SU-DHL-6 (cell line): ENCODE results near the gene PDHA1.

Experiments used
- H2AFZ ChIP-seq: fragments of 200-600 bp; sonication (generic); 2 replicates; pipeline ENCODE4 v1.6.1; 2014; ENCODE audit warnings: low read depth, mild to moderate bottlenecking, moderate library complexity, mixed read lengths, antibody characterized with exemption, low read length; ENCODE audit not compliant: severe bottlenecking
- H3F3A ChIP-seq: fragments of 200-600 bp; shearing (Covaris generic); 2 replicates; pipeline ENCODE4 v1.6.0; 2016; ENCODE audit warnings: antibody characterized with exemption, mild to moderate bottlenecking; ENCODE audit not compliant: insufficient read depth
- H3K27ac ChIP-seq: fragments of 200-600 bp; sonication (generic); 2 replicates; pipeline ENCODE4 v1.5.1; 2016; ENCODE audit warnings: low read depth, mild to moderate bottlenecking, low read length, moderate library complexity, mixed read lengths
- H3K27me3 ChIP-seq: fragments of 200-600 bp; sonication (generic), shearing (Covaris generic); 2 replicates; pipeline ENCODE4 v1.6.0; 2014; ENCODE audit warnings: mild to moderate bottlenecking, low read length
- H3K36me3 ChIP-seq: fragments of 200-600 bp; sonication (generic); 2 replicates; pipeline ENCODE4 v1.6.1; 2014; ENCODE audit warnings: mild to moderate bottlenecking, low read length, mixed read lengths
- H3K4me2 ChIP-seq: fragments of 300-600, 200-600 bp; shearing (Covaris generic), sonication (generic); 2 replicates; pipeline ENCODE4 v1.6.0; 2014; ENCODE audit warnings: low read length, low read depth, mild to moderate bottlenecking; ENCODE audit not compliant: poor library complexity, severe bottlenecking
- H3K4me3 ChIP-seq: fragments of 200-600 bp; sonication (generic); 2 replicates; pipeline ENCODE4 v1.5.1; 2014; ENCODE audit warnings: antibody characterized with exemption, low read length, mild to moderate bottlenecking, mixed read lengths; ENCODE audit not compliant: insufficient read depth, poor library complexity, severe bottlenecking
- H3K79me2 ChIP-seq: fragments of 200-600 bp; sonication (generic); 2 replicates; pipeline ENCODE4 v1.6.1; 2014; ENCODE audit warnings: mild to moderate bottlenecking, low read length, moderate library complexity; ENCODE audit not compliant: insufficient read depth
- H3K9ac ChIP-seq: fragments of 200-600 bp; sonication (generic); 2 replicates; pipeline ENCODE4 v1.7.0; 2014; ENCODE audit warnings: mild to moderate bottlenecking, low read length
- H3K9me2 ChIP-seq: fragments of 200-600 bp; sonication (generic); replicated peaks from 2 replicates; pipeline ENCODE4 v1.6.1; 2014; ENCODE audit warnings: low read length; ENCODE audit not compliant: insufficient read depth
- H3K9me3 ChIP-seq: fragments of 200-600 bp; sonication (generic); 2 replicates; pipeline ENCODE4 v1.6.1; 2014; ENCODE audit warnings: low read length, mixed read lengths; ENCODE audit not compliant: insufficient read depth
- H4K20me1 ChIP-seq: fragments of 200-600 bp; sonication (generic); 2 replicates; pipeline ENCODE4 v1.6.1; 2014; ENCODE audit warnings: low read depth, mild to moderate bottlenecking, antibody characterized with exemption, low read length, moderate library complexity, mixed read lengths
- CTCF ChIP-seq: fragments of 200-600 bp; sonication (generic); IDR thresholded peaks from one replicate; pipeline ENCODE4 v1.5.1; 2017; ENCODE audit warnings: antibody characterized with exemption, mild to moderate bottlenecking, low read length, moderate library complexity; ENCODE audit not compliant: insufficient read depth, poor library complexity, severe bottlenecking
- EZH2phosphoT487 ChIP-seq: fragments of 200-600 bp; sonication (generic), shearing (Covaris generic); conservative IDR thresholded peaks from 2 replicates; pipeline ENCODE4 v1.6.1; 2018; ENCODE audit warnings: mild to moderate bottlenecking, antibody characterized with exemption, low read length, moderate library complexity, mixed read lengths

PDHA1 gene

GRCh38 chrX:19388064-19388679 is 44.4 kb downstream of the PDHA1 start:
- Histone ChIP-seq H4K20me1 (no peaks in the 10 kb centered on the region), H3F3A (no peaks in the 10 kb centered on the region), H3K4me3 (no peak overlapping the region), H3K9me2 (no peaks in the 10 kb centered on the region), H3K27ac (no peak overlapping the region), H2AFZ (no peak overlapping the region), H3K27me3 (no peaks in the 10 kb centered on the region), H3K9ac (no peak overlapping the region), H3K9me3 (no peaks in the 10 kb centered on the region), H3K36me3 (no peaks in the 10 kb centered on the region), H3K79me2 (no peaks in the 10 kb centered on the region), H3K4me2 (no peak overlapping the region)
- TF ChIP-seq CTCF: no peak
- TF ChIP-seq EZH2phosphoT487: no peak

- H3K36me3 ChIP-seq: no peaks in the 10 kb centered on the region
- no peak overlapping the region for H3K4me2 ChIP-seq
- no peaks in the 10 kb centered on the region for H3K27me3 ChIP-seq
- H3K79me2 ChIP-seq: no peaks in the 10 kb centered on the region
- H2AFZ ChIP-seq: no peak overlapping the region
- no peaks in the 10 kb centered on the region for H3K9me2 ChIP-seq
- TF ChIP-seq CTCF (no peak), EZH2phosphoT487 (no peak)
- no peak overlapping the region for H3K9ac ChIP-seq
- H3K27ac ChIP-seq: no peak overlapping the region
- no peaks in the 10 kb centered on the region for H4K20me1 ChIP-seq
- H3F3A ChIP-seq: no peaks in the 10 kb centered on the region
- H3K4me3 ChIP-seq: no peak overlapping the region
- no peaks in the 10 kb centered on the region for H3K9me3 ChIP-seq
Observed at GRCh38 chrX:19388741-19389140, 45.0 kb downstream of the PDHA1 start.

GRCh38 chrX:19389227-19389845 is 45.6 kb downstream of the PDHA1 start:
- Histone ChIP-seq H3F3A (no peaks in the 10 kb centered on the region), H3K27me3 (no peaks in the 10 kb centered on the region), H2AFZ (no peak overlapping the region), H3K9ac (no peak overlapping the region), H3K4me3 (no peak overlapping the region), H3K9me3 (no peaks in the 10 kb centered on the region), H4K20me1 (no peaks in the 10 kb centered on the region), H3K36me3 (no peaks in the 10 kb centered on the region), H3K9me2 (no peaks in the 10 kb centered on the region), H3K4me2 (no peak overlapping the region), H3K79me2 (no peaks in the 10 kb centered on the region), H3K27ac (no peak overlapping the region)
- TF ChIP-seq EZH2phosphoT487: no peak
- TF ChIP-seq CTCF: no peak
